GM23338 (cell line): ENCODE measurements around the gene DLL1. TPM values are rescaled to one million over a fixed set of nuclear protein-coding genes. Genes with fewer than 3 reads are reported as not detected.

Experiments used
- ATAC-seq: fragments of 200-7000 bp; cut with Tn5 transposase; 3 replicates; pipeline ENCODE4 v1.9.1; 2020
- DNase-seq: peaks from one replicate; pipeline ENCODE4 v3.0.0-alpha.2; 2015; ENCODE audit warnings: low spot score
- H2AFZ ChIP-seq: fragments of 200-600 bp; sonication (generic); 2 replicates; pipeline ENCODE4 v1.8.0; 2016; ENCODE audit warnings: antibody characterized with exemption, mild to moderate bottlenecking, moderate library complexity
- H3F3A ChIP-seq: fragments of 200-600 bp; sonication (generic); replicated peaks from 2 replicates; pipeline ENCODE4 v1.8.0; 2017; ENCODE audit warnings: antibody characterized with exemption, mixed run types, low read depth
- H3K27ac ChIP-seq: fragments of 200-600 bp; sonication (generic); 2 replicates; pipeline ENCODE4 v1.6.1; 2016; ENCODE audit warnings: low read depth
- H3K27me3 ChIP-seq: fragments of 200-600 bp; sonication (generic); 2 replicates; pipeline ENCODE4 v1.8.0; 2016; ENCODE audit warnings: mild to moderate bottlenecking, mixed run types, moderate library complexity; ENCODE audit not compliant: insufficient read depth
- H3K36me3 ChIP-seq: fragments of 200-600 bp; sonication (generic); 2 replicates; pipeline ENCODE4 v1.8.0; 2016; ENCODE audit warnings: mild to moderate bottlenecking; ENCODE audit not compliant: insufficient read depth
- H3K4me1 ChIP-seq: fragments of 200-600 bp; sonication (generic); 2 replicates; pipeline ENCODE4 v1.8.0; 2016; ENCODE audit warnings: mild to moderate bottlenecking, moderate library complexity; ENCODE audit not compliant: insufficient read depth
- H3K4me2 ChIP-seq: fragments of 200-600 bp; sonication (generic); 2 replicates; pipeline ENCODE4 v1.7.1; 2017; ENCODE audit warnings: mixed run types
- H3K4me3 ChIP-seq: fragments of 200-600 bp; sonication (generic); 2 replicates; pipeline ENCODE4 v1.6.1; 2016; ENCODE audit warnings: mixed run types
- H3K79me2 ChIP-seq: fragments of 200-600 bp; sonication (generic); replicated peaks from 2 replicates; pipeline ENCODE4 v1.8.0; 2017; ENCODE audit warnings: mild to moderate bottlenecking; ENCODE audit not compliant: insufficient read depth
- H3K9me2 ChIP-seq: fragments of 200-600 bp; sonication (generic); 2 replicates; pipeline ENCODE4 v1.8.0; 2017; ENCODE audit not compliant: insufficient read depth
- H4K20me1 ChIP-seq: fragments of 200-600 bp; sonication (generic); replicated peaks from 2 replicates; pipeline ENCODE4 v1.8.0; 2017; ENCODE audit warnings: mild to moderate bottlenecking; ENCODE audit not compliant: insufficient read depth
- H3K27ac Mint-ChIP-seq: 2 replicates; pipeline ENCODE4 v1.8.0; 2020; ENCODE audit warnings: inconsistent platforms, mild to moderate bottlenecking, moderate library complexity, mixed read lengths
- H3K27me3 Mint-ChIP-seq: 3 replicates; pipeline ENCODE4 v1.8.0; 2022; ENCODE audit warnings: low read depth, mild to moderate bottlenecking, moderate library complexity, mixed read lengths, inconsistent platforms; ENCODE audit not compliant: insufficient read depth, poor library complexity
- H3K36me3 Mint-ChIP-seq: 3 replicates; pipeline ENCODE4 v1.8.0; 2021; ENCODE audit warnings: low read depth, mild to moderate bottlenecking, inconsistent platforms, moderate library complexity, mixed read lengths
- H3K4me1 Mint-ChIP-seq: 3 replicates; pipeline ENCODE4 v1.8.0; 2020; ENCODE audit warnings: mild to moderate bottlenecking, inconsistent platforms, mixed read lengths
- H3K4me3 Mint-ChIP-seq: 3 replicates; pipeline ENCODE4 v1.8.0; 2021; ENCODE audit warnings: moderate library complexity, mild to moderate bottlenecking, inconsistent platforms, mixed read lengths
- H3K9me3 Mint-ChIP-seq: 3 replicates; pipeline ENCODE4 v1.8.0; 2020; ENCODE audit warnings: moderate library complexity, mild to moderate bottlenecking, inconsistent platforms, mixed read lengths
- CREB1 ChIP-seq: fragments of 250-450 bp; sonication (Bioruptor Pico); IDR thresholded peaks from 2 replicates; pipeline ENCODE4 v1.5.0; 2020; ENCODE audit warnings: low read depth, mild to moderate bottlenecking, moderate library complexity
- CTCF ChIP-seq, 2 experiments: fragments of 200-600 bp in 1 of 2; sonication (generic) in 1 of 2; conservative IDR thresholded peaks; 2 replicates each; pipeline versions ENCODE4 v1.5.1 to v1.6.1; 2016 to 2017; ENCODE audit warnings: antibody characterized with exemption in 2 of 2, low read depth in 2 of 2, mild to moderate bottlenecking in 2 of 2, moderate library complexity in 1 of 2
- EZH2phosphoT487 ChIP-seq: fragments of 200-600 bp; sonication (generic); IDR thresholded peaks from one replicate; pipeline ENCODE4 v1.8.1; 2018; ENCODE audit warnings: antibody characterized with exemption; ENCODE audit not compliant: unreplicated experiment
- JUNB ChIP-seq: IDR thresholded peaks from one replicate; pipeline ENCODE4 v1.6.1; 2016; ENCODE audit warnings: antibody characterized with exemption; ENCODE audit not compliant: unreplicated experiment
- STAT1 ChIP-seq: IDR thresholded peaks from one replicate; pipeline ENCODE4 v1.6.1; 2016; ENCODE audit warnings: antibody characterized with exemption; ENCODE audit not compliant: unreplicated experiment
- ZNF114 ChIP-seq: fragments of 250-450 bp; sonication (Bioruptor Pico); IDR thresholded peaks from 2 replicates; pipeline ENCODE4 v1.5.0; 2020; ENCODE audit warnings: mild to moderate bottlenecking, moderate library complexity
- polyA plus RNA-seq: library from polyadenylated mRNA; unstranded; fragments of >200 nt; fragmentation: Nextera tagmentation; extraction: Ambion mirVana; gene quantifications from 2 replicates; pipeline ENCODE4 v1.2.1, GENCODE V29; 2016
- total RNA-seq: library from RNA; depleted of rRNA; stranded (reverse); fragments of >200 nt; shearing (Covaris generic); gene quantifications from 2 replicates; pipeline ENCODE4 v1.2.3, GENCODE V29; 2014
- TF ChIP-seq, protein P1 (sequence below): fragments of 250-450 bp; sonication (Bioruptor Pico); IDR thresholded peaks from 2 replicates; pipeline ENCODE4 v1.5.0; 2020; ENCODE audit warnings: mild to moderate bottlenecking, moderate library complexity
- TF ChIP-seq, protein P2 (sequence below): IDR thresholded peaks from one replicate; pipeline ENCODE4 v1.6.1; 2018; ENCODE audit warnings: antibody characterized with exemption; ENCODE audit not compliant: unreplicated experiment

The DLL1 gene
- total and polyA plus RNA-seq, 2 experiments from 2014 or later, result 2.2 to 4.6 TPM

GRCh38 chr6:170317076-170317475 lies 26.2 kb upstream of the DLL1 start:
- ATAC-seq (no peak), DNase-seq (no peak)
- Mint-ChIP-seq H3K36me3 (no peaks in the 10 kb centered on the region), H3K4me1 (peaks cover 17% of the 10 kb centered on the region), H3K4me3 (no peak overlapping the region), H3K9me3 (no peaks in the 10 kb centered on the region), H3K27ac (no peak overlapping the region), H3K27me3 (no peaks in the 10 kb centered on the region)
- H3K79me2 ChIP-seq, result peaks cover 41% of the 10 kb centered on the region
- no peak overlapping the region for H3K4me2 ChIP-seq
- no peak overlapping the region for H2AFZ ChIP-seq
- H3K4me1 ChIP-seq, result no peaks in the 10 kb centered on the region
- H3K36me3 ChIP-seq, result no peaks in the 10 kb centered on the region
- no peak overlapping the region for H3K27ac ChIP-seq
- H3K27me3 ChIP-seq, result no peaks in the 10 kb centered on the region
- H3F3A ChIP-seq, result no peaks in the 10 kb centered on the region
- no peaks in the 10 kb centered on the region for H3K9me2 ChIP-seq
- peaks cover 9% of the 10 kb centered on the region for H4K20me1 ChIP-seq
- H3K4me3 ChIP-seq, result no peak overlapping the region
- TF ChIP-seq, protein P1, sequence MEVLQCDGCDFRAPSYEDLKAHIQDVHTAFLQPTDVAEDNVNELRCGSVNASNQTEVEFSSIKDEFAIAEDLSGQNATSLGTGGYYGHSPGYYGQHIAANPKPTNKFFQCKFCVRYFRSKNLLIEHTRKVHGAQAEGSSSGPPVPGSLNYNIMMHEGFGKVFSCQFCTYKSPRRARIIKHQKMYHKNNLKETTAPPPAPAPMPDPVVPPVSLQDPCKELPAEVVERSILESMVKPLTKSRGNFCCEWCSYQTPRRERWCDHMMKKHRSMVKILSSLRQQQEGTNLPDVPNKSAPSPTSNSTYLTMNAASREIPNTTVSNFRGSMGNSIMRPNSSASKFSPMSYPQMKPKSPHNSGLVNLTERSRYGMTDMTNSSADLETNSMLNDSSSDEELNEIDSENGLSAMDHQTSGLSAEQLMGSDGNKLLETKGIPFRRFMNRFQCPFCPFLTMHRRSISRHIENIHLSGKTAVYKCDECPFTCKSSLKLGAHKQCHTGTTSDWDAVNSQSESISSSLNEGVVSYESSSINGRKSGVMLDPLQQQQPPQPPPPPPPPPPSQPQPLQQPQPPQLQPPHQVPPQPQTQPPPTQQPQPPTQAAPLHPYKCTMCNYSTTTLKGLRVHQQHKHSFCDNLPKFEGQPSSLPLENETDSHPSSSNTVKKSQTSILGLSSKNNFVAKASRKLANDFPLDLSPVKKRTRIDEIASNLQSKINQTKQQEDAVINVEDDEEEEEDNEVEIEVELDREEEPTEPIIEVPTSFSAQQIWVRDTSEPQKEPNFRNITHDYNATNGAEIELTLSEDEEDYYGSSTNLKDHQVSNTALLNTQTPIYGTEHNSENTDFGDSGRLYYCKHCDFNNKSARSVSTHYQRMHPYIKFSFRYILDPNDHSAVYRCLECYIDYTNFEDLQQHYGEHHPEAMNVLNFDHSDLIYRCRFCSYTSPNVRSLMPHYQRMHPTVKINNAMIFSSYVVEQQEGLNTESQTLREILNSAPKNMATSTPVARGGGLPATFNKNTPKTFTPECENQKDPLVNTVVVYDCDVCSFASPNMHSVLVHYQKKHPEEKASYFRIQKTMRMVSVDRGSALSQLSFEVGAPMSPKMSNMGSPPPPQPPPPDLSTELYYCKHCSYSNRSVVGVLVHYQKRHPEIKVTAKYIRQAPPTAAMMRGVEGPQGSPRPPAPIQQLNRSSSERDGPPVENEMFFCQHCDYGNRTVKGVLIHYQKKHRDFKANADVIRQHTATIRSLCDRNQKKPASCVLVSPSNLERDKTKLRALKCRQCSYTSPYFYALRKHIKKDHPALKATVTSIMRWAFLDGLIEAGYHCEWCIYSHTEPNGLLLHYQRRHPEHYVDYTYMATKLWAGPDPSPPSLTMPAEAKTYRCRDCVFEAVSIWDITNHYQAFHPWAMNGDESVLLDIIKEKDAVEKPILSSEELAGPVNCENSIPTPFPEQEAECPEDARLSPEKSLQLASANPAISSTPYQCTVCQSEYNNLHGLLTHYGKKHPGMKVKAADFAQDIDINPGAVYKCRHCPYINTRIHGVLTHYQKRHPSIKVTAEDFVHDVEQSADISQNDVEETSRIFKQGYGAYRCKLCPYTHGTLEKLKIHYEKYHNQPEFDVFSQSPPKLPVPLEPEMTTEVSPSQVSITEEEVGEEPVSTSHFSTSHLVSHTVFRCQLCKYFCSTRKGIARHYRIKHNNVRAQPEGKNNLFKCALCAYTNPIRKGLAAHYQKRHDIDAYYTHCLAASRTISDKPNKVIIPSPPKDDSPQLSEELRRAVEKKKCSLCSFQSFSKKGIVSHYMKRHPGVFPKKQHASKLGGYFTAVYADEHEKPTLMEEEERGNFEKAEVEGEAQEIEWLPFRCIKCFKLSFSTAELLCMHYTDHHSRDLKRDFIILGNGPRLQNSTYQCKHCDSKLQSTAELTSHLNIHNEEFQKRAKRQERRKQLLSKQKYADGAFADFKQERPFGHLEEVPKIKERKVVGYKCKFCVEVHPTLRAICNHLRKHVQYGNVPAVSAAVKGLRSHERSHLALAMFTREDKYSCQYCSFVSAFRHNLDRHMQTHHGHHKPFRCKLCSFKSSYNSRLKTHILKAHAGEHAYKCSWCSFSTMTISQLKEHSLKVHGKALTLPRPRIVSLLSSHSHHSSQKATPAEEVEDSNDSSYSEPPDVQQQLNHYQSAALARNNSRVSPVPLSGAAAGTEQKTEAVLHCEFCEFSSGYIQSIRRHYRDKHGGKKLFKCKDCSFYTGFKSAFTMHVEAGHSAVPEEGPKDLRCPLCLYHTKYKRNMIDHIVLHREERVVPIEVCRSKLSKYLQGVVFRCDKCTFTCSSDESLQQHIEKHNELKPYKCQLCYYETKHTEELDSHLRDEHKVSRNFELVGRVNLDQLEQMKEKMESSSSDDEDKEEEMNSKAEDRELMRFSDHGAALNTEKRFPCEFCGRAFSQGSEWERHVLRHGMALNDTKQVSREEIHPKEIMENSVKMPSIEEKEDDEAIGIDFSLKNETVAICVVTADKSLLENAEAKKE (CRISPR knock-in tag), result no peak

DNA sequence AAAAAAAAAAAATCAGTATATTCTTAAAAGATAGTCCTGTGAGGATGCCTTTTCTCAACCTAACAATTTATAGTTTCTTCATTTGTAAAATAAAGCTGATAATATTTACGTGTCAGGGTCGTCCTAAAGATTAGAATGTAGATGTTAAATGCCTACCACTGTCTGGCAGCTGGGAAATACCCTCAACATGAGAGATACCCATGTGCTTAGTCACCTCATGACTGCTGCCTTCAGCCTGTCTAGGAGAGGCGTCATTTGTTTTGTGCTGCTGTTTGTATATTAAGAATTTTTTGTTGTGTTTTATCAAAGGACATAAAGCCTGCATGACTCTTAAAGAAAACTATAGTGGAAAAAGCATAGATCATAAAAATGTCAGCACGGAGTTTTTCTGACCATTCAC lies 25.2 kb upstream of the DLL1 start:
- Histone ChIP-seq H2AFZ (no peak overlapping the region), H3K79me2 (peaks cover 51% of the 10 kb centered on the region), H3K4me3 (no peak overlapping the region), H3K27me3 (no peaks in the 10 kb centered on the region), H3K4me1 (no peaks in the 10 kb centered on the region), H3K9me2 (no peaks in the 10 kb centered on the region), H3K4me2 (no peak overlapping the region), H3K36me3 (no peaks in the 10 kb centered on the region), H3F3A (no peaks in the 10 kb centered on the region), H3K27ac (no peak overlapping the region), H4K20me1 (peaks cover 9% of the 10 kb centered on the region)
- TF ChIP-seq STAT1 (no peak), JUNB (no peak), ZNF114 (no peak), CREB1 (CRISPR knock-in tag) (no peak), EZH2phosphoT487 (no peak), CTCF (conservative IDR thresholded peaks at IDR 0.05; ENCODE audit: low read depth in 2 of 2) (no peak)
- TF ChIP-seq, protein P2, sequence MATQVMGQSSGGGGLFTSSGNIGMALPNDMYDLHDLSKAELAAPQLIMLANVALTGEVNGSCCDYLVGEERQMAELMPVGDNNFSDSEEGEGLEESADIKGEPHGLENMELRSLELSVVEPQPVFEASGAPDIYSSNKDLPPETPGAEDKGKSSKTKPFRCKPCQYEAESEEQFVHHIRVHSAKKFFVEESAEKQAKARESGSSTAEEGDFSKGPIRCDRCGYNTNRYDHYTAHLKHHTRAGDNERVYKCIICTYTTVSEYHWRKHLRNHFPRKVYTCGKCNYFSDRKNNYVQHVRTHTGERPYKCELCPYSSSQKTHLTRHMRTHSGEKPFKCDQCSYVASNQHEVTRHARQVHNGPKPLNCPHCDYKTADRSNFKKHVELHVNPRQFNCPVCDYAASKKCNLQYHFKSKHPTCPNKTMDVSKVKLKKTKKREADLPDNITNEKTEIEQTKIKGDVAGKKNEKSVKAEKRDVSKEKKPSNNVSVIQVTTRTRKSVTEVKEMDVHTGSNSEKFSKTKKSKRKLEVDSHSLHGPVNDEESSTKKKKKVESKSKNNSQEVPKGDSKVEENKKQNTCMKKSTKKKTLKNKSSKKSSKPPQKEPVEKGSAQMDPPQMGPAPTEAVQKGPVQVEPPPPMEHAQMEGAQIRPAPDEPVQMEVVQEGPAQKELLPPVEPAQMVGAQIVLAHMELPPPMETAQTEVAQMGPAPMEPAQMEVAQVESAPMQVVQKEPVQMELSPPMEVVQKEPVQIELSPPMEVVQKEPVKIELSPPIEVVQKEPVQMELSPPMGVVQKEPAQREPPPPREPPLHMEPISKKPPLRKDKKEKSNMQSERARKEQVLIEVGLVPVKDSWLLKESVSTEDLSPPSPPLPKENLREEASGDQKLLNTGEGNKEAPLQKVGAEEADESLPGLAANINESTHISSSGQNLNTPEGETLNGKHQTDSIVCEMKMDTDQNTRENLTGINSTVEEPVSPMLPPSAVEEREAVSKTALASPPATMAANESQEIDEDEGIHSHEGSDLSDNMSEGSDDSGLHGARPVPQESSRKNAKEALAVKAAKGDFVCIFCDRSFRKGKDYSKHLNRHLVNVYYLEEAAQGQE, result no peak
- no peaks in the 10 kb centered on the region for H3K27me3 Mint-ChIP-seq
- no peak for ATAC-seq
- DNase-seq, result no peak
- peaks cover 17% of the 10 kb centered on the region for H3K4me1 Mint-ChIP-seq
- no peak overlapping the region for H3K4me3 Mint-ChIP-seq
- no peaks in the 10 kb centered on the region for H3K9me3 Mint-ChIP-seq
- H3K36me3 Mint-ChIP-seq, result no peaks in the 10 kb centered on the region
- no peak overlapping the region for H3K27ac Mint-ChIP-seq
